Upper lobe of left lung (tissue), 6 donors: ENCODE data around the gene HIP1. TPM values are rescaled to one million over a fixed set of nuclear protein-coding genes. Genes with fewer than 3 reads are reported as not detected.

Source experiments
- ATAC-seq, 2 donors: fragments of 200-7000 bp; cut with Tn5 transposase; one replicate each; pipeline ENCODE4 v1.9.1; 2022; ENCODE audit warnings: mild to moderate bottlenecking in 2 of 2, moderate library complexity in 2 of 2; ENCODE audit not compliant: low FRiP score in 2 of 2
- DNase-seq, 2 donors: peaks; one replicate each; pipeline ENCODE4 v3.0.0-alpha.2; 2019 to 2020
- H3K27ac ChIP-seq, 4 donors: fragments of 200-600 bp; sonication (generic); one replicate each; pipeline ENCODE4 v1.5.1; 2016 to 2019
- H3K27me3 ChIP-seq, 4 donors: fragments of 200-600 bp; sonication (generic); one replicate each; pipeline ENCODE4 v1.5.1; 2017 to 2019
- H3K36me3 ChIP-seq, 4 donors: fragments of 200-600 bp; sonication (generic); one replicate each; pipeline ENCODE4 v1.5.1; 2016 to 2019
- H3K4me1 ChIP-seq, 4 donors: fragments of 200-600 bp; sonication (generic); one replicate each; pipeline ENCODE4 v1.5.1; 2018 to 2019
- H3K4me3 ChIP-seq, 4 donors: fragments of 200-600 bp; sonication (generic); one replicate each; pipeline ENCODE4 v1.5.1; 2017 to 2019; ENCODE audit warnings: mild to moderate bottlenecking in 2 of 4, moderate library complexity in 1 of 4
- H3K9me3 ChIP-seq, 4 donors: fragments of 200-600 bp; sonication (generic); one replicate each; pipeline ENCODE4 v1.5.1; 2018 to 2019
- CTCF ChIP-seq, 6 experiments: fragments of 450-650 bp in 4 of 6; fragments of 200-600 bp in 2 of 6; sonication (generic) in 2 of 6; IDR thresholded peaks; one replicate each; pipeline ENCODE4 v1.5.1; 2016 to 2019; ENCODE audit warnings: antibody characterized with exemption in 6 of 6
- EP300 ChIP-seq, 4 donors: sonication (generic); formaldehyde crosslinking; IDR thresholded peaks; one replicate each; pipeline ENCODE4 v1.5.1; 2017; ENCODE audit warnings: antibody characterized with exemption in 4 of 4, control low read depth in 2 of 4
- POLR2A ChIP-seq, 4 donors: fragments of 450-650 bp; IDR thresholded peaks; one replicate each; pipeline ENCODE4 v1.5.1; 2016 to 2017; ENCODE audit warnings: antibody characterized with exemption in 4 of 4, mild to moderate bottlenecking in 2 of 4
- POLR2AphosphoS5 ChIP-seq, 2 donors: sonication (generic); formaldehyde crosslinking; IDR thresholded peaks; one replicate each; pipeline ENCODE4 v1.5.1; 2017; ENCODE audit warnings: antibody characterized with exemption in 2 of 2
- WGBS, 2 donors: methylation state at CpG; one replicate each; pipeline ENCODE4 v1.1.5; 2017 to 2018; 5-methylcytosine and 5-hydroxymethylcytosine counted together
- total RNA-seq, 6 donors: library from RNA; depleted of rRNA in 4 of 6; stranded (reverse); fragments of >200 nt in 4 of 6; gene quantifications; one replicate each; pipeline versions ENCODE4 v1.1.0 to v1.2.1, GENCODE V29; 2016 to 2021
- donor health status: DM: no; HTN: no; CAD: no; lungs with moderate emphysema.
- donor health status: DM: no; HTN: yes; CAD: no; lungs with severe emphysema.

The HIP1 gene
- total RNA-seq, 6 donors from 2014 or later, result 43.9 to 66.0 (median 55.2) TPM

- Histone ChIP-seq H3K36me3 (peaks cover 33 to 99% (median 88%) of the 10 kb centered on the region in 4 donors), H3K9me3 (no peaks in the 10 kb centered on the region), H3K4me3 (no peak overlapping the region), H3K27me3 (no peaks in the 10 kb centered on the region), H3K27ac (no peak overlapping the region), H3K4me1 (no peaks in the 10 kb centered on the region)
- 94 to 98% methylated on average over 13 of the region's 13 CpGs for WGBS, 2 donors
- TF ChIP-seq POLR2AphosphoS5 (IDR thresholded peaks at IDR 0.05), result no peak
- no peak for TF ChIP-seq CTCF (IDR thresholded peaks at IDR 0.05)
- no peak for TF ChIP-seq POLR2A (IDR thresholded peaks at IDR 0.05)
- no peak for TF ChIP-seq EP300 (IDR thresholded peaks at IDR 0.05)
- DNase-seq (peak in 1 of 2 donors; percentile 68), ATAC-seq (no peak)
Observed at GRCh38 chr7:75555736-75556135, 183.0 kb downstream of the HIP1 start.

- H3K27ac ChIP-seq, result no peak overlapping the region
- peaks cover 13 to 98% (median 82%) of the 10 kb centered on the region in 4 donors for H3K36me3 ChIP-seq
- 88 to 90% methylated on average over 15 of the region's 15 CpGs for WGBS, 2 donors
- no peaks in the 10 kb centered on the region for H3K9me3 ChIP-seq
- ATAC-seq (no peak), DNase-seq (no peak)
- H3K4me3 ChIP-seq, result no peak overlapping the region
- no peaks in the 10 kb centered on the region for H3K27me3 ChIP-seq
- TF ChIP-seq EP300 (IDR thresholded peaks at IDR 0.05), result no peak
- TF ChIP-seq POLR2A (IDR thresholded peaks at IDR 0.05), result no peak
- TF ChIP-seq CTCF (IDR thresholded peaks at IDR 0.05), result no peak
- H3K4me1 ChIP-seq, result no peaks in the 10 kb centered on the region
Observed at GRCh38 chr7:75546237-75547015, 192.3 kb downstream of the HIP1 start.

GRCh38 chr7:75537731-75538130, 201.0 kb downstream of the HIP1 start:
- DNase-seq (no peak), ATAC-seq (peak in 1 of 2 donors; percentile 15)
- Histone ChIP-seq H3K27ac (no peak overlapping the region), H3K27me3 (no peaks in the 10 kb centered on the region), H3K4me3 (no peak overlapping the region), H3K9me3 (no peaks in the 10 kb centered on the region), H3K4me1 (peaks cover 0 to 10% (median 3%) of the 10 kb centered on the region in 4 donors), H3K36me3 (peaks cover 5 to 75% (median 68%) of the 10 kb centered on the region in 4 donors)
- no peak for TF ChIP-seq POLR2A (IDR thresholded peaks at IDR 0.05)
- no peak for TF ChIP-seq POLR2AphosphoS5 (IDR thresholded peaks at IDR 0.05)
- TF ChIP-seq EP300 (IDR thresholded peaks at IDR 0.05), result no peak
- TF ChIP-seq CTCF (IDR thresholded peaks at IDR 0.05), result no peak
- 95 to 97% methylated on average over 5 of the region's 5 CpGs for WGBS, 2 donors

- Histone ChIP-seq H3K4me1 (peaks cover 0 to 10% (median 3%) of the 10 kb centered on the region in 4 donors), H3K9me3 (no peaks in the 10 kb centered on the region), H3K4me3 (no peak overlapping the region), H3K27ac (no peak overlapping the region), H3K27me3 (no peaks in the 10 kb centered on the region), H3K36me3 (peaks cover 5 to 68% (median 61%) of the 10 kb centered on the region in 4 donors)
- DNase-seq, result no peak
- TF ChIP-seq CTCF (IDR thresholded peaks at IDR 0.05), result no peak
- TF ChIP-seq POLR2AphosphoS5 (IDR thresholded peaks at IDR 0.05), result no peak
- no peak for TF ChIP-seq EP300 (IDR thresholded peaks at IDR 0.05)
- TF ChIP-seq POLR2A (IDR thresholded peaks at IDR 0.05), result no peak
- 94% methylated on average over 14 to 18 of the region's 18 CpGs for WGBS, 2 donors
- ATAC-seq, result no peak
Observed at GRCh38 chr7:75536940-75537538, 201.7 kb downstream of the HIP1 start.
